ENCODE results near the gene RBBP4.

The RBBP4 gene

DNA sequence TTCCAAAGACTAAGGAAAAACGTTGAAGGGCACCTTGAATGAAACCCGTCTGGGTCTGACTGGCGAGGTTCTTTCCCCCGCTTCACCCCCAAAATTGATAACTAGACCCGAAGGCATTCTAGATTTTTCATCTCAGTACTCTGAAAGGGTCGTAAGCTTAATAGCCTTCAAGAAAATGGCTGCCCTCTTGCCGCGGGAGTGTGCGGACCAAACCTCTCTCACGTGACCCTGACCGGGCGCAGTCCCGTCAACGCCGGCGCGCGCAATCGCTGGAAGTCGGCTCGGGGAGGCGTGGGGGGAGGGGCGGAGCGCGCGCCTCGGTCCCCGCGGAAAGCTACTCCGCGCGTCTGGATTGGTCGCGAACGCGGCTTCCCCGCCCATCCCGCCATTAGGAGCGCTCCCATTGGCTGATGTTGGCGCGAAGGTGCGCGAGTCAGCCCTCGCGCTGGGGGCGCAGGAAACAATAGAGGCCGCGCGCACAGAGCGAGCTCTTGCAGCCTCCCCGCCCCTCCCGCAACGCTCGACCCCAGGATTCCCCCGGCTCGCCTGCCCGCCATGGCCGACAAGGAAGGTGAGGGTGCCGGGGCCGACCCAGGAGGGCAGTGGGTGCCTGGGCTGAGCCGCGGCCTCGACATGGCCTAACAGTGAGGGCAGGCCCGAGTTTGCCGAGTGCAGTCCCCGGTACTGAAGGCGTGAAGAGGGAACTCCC, at the start of gene RBBP4:
TSS of gene RBBP4 (plus strand) at position 457 of the 709 bp plus-strand sequence. CDS start at position 556, 99 bp downstream.
- H3K4me3 ChIP-seq (ENCODE audit: low read depth, low read length), result peak within 1 kb of the TSS; percentile 100
- TF ChIP-seq, protein P1, sequence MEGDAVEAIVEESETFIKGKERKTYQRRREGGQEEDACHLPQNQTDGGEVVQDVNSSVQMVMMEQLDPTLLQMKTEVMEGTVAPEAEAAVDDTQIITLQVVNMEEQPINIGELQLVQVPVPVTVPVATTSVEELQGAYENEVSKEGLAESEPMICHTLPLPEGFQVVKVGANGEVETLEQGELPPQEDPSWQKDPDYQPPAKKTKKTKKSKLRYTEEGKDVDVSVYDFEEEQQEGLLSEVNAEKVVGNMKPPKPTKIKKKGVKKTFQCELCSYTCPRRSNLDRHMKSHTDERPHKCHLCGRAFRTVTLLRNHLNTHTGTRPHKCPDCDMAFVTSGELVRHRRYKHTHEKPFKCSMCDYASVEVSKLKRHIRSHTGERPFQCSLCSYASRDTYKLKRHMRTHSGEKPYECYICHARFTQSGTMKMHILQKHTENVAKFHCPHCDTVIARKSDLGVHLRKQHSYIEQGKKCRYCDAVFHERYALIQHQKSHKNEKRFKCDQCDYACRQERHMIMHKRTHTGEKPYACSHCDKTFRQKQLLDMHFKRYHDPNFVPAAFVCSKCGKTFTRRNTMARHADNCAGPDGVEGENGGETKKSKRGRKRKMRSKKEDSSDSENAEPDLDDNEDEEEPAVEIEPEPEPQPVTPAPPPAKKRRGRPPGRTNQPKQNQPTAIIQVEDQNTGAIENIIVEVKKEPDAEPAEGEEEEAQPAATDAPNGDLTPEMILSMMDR (IDR thresholded peaks at IDR 0.05; ENCODE audit: low read depth, low read length), result no peak
- TF ChIP-seq POLR2A (IDR thresholded peaks at IDR 0.05; ENCODE audit: extremely low read depth, insufficient read length) (peak; percentile 81), MYC (IDR thresholded peaks at IDR 0.05; ENCODE audit: low read depth, low read length) (peak; percentile 83)
- TF ChIP-seq, protein P2, sequence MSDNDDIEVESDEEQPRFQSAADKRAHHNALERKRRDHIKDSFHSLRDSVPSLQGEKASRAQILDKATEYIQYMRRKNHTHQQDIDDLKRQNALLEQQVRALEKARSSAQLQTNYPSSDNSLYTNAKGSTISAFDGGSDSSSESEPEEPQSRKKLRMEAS (IDR thresholded peaks at IDR 0.05; ENCODE audit: low read depth, low read length), result peak; percentile 91

DNA sequence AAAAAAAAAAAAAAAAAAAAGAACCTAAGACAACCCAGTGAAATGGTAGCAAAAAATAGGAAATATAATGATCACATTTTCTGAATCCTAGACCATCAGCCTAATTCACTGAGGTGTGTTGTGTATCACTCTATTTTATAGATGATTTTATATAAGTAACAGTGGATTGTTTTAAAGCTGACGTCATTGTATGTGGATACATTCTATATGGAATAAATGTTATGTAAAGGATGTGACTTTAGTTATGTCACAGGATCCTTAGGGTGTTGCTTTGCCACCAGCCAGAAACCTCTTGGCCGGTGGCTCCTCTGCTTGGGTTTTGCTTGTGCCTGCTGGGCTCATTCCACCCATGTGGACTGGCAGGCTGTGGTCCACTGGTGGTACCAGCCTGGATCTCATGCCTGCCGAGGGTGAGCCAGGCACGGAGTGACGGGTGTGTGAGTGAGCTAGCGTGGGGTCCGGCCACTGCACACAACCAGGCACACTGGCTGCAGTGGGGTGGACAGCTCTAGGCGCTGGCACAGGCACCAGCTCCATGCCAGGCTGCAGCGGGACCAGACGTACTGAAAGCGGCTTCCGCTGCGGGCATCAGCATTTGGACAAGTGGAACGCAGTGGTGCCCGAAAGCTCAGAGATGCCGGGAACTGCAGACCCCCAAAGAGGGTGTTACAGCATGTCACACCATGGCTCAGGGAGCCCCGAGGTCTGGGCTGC, 45.1 kb upstream of the RBBP4 start:
- DNase-seq (ENCODE audit: low read depth), result no peak
- no peak overlapping the region for H3K4me3 ChIP-seq (ENCODE audit: low read depth, low read length)
- TF ChIP-seq, protein P2 (IDR thresholded peaks at IDR 0.05; ENCODE audit: low read depth, low read length), result no peak
- TF ChIP-seq POLR2A (IDR thresholded peaks at IDR 0.05; ENCODE audit: extremely low read depth, insufficient read length), result no peak
- TF ChIP-seq MYC (IDR thresholded peaks at IDR 0.05; ENCODE audit: low read depth, low read length), result no peak
- TF ChIP-seq, protein P1 (IDR thresholded peaks at IDR 0.05; ENCODE audit: low read depth, low read length), result no peak

More for the DNA sequence above, at the start of gene RBBP4:
- peak; percentile 97 for DNase-seq (ENCODE audit: low read depth)

DNA sequence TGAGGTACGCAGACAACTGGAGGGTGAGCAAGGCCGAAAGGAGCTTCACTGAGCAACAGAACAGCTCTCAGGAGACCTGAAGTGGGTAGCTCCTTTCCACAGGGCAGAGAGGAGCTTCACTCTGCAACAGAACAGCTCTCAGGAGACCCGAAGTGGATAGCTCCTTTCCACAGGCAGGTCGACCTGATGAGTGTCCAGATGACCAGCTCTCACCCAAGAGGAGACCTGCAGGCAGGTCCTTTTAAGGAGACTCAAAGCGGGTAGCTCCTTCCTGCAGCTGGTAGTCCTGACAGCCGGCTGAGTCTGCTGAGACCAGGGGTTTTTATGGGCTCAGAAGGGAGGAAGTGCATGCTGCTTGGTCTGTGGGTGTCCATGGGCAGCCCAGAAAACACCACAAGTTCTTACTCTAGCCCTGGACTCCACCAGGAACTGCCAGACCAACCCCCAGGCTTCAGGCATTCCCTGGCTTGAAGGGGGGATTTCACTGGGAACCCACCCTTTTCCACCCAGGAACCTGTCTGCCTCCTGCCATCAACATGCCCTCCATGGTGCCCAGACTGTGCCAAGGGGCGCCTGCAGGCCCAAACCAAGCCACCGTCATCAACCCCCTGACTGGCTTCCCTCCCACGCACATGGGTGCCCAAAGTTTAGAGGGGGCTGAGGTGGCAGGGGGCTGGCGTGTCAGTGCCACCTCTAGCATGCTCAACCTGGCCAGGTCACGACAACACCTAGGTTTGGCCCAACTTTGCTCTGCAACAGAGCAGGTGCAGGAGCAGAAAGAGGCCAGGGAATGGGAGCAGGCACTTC, 44.2 kb upstream of the RBBP4 start:
- H3K4me3 ChIP-seq (ENCODE audit: low read depth, low read length), result no peak overlapping the region
- DNase-seq (ENCODE audit: low read depth), result peak; percentile 21
- TF ChIP-seq, protein P2 (IDR thresholded peaks at IDR 0.05; ENCODE audit: low read depth, low read length), result no peak
- no peak for TF ChIP-seq POLR2A (IDR thresholded peaks at IDR 0.05; ENCODE audit: extremely low read depth, insufficient read length)
- TF ChIP-seq, protein P1 (IDR thresholded peaks at IDR 0.05; ENCODE audit: low read depth, low read length), result no peak
- no peak for TF ChIP-seq MYC (IDR thresholded peaks at IDR 0.05; ENCODE audit: low read depth, low read length)

DNA sequence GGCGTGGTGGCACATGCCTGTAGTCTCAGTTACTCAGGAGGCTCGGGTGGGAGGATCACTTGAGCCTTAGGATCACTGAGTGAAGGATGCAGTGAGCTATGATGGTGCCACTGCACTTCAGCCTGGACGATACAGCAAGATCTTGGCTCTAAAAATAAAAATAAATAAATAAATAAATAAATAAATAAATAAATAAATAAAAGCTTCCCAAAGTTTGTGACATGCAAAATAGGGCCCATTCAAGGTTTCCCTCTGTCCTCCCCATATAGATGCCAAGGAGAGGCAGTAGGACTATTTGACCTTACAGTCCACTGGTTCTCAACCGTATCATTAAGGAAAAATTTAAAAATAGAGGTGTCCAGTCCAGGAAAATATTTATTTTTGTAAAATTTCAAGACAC, 41.8 kb upstream of the RBBP4 start:
- no peak overlapping the region for H3K4me3 ChIP-seq (ENCODE audit: low read depth, low read length)
- DNase-seq (ENCODE audit: low read depth), result no peak
- no peak for TF ChIP-seq POLR2A (IDR thresholded peaks at IDR 0.05; ENCODE audit: extremely low read depth, insufficient read length)

DNA sequence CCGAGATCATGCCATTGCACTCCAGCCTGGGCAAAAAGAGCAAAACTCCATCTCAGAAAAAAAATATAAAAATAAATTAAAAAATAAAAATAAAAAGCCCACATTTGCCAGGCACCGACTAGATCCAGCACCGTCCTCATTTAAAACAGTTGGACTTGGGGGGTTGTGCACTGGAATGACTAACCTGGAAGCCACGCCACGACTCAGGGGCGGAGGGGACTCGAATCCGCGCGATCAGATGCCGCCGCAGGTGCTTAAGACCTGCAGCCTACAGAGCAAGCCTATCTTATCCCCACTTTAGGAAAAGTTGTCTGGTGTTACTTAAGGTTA, 39.2 kb upstream of the RBBP4 start:
- no peak for TF ChIP-seq MYC (IDR thresholded peaks at IDR 0.05; ENCODE audit: low read depth, low read length)
- TF ChIP-seq, protein P1 (IDR thresholded peaks at IDR 0.05; ENCODE audit: low read depth, low read length), result no peak
- TF ChIP-seq, protein P2 (IDR thresholded peaks at IDR 0.05; ENCODE audit: low read depth, low read length), result no peak
- no peak for TF ChIP-seq POLR2A (IDR thresholded peaks at IDR 0.05; ENCODE audit: extremely low read depth, insufficient read length)
- no peak overlapping the region for H3K4me3 ChIP-seq (ENCODE audit: low read depth, low read length)
- no peak for DNase-seq (ENCODE audit: low read depth)

Measured in NB4 (cell line).